Astrocyte of the spinal cord (primary cell): Measurements from ENCODE around the gene RPUSD3.

Experiments
- DNase-seq: peaks from one replicate; pipeline ENCODE4 v3.0.0; 2011; ENCODE audit warnings: low read depth, low spot score
- H3K4me3 ChIP-seq: 2 replicates; pipeline ENCODE4 v1.5.1; 2011; ENCODE audit warnings: low read depth, mild to moderate bottlenecking, low read length, moderate library complexity
- in situ Hi-C: cut with HindIII; loops from 2 replicates; pipeline ENCODE4 v1.10.0; 2017; ENCODE audit warnings: low sequenced_read_pairs
- TF ChIP-seq, protein P1 (sequence below): IDR thresholded peaks from 2 replicates; pipeline ENCODE4 v1.5.1; 2012; ENCODE audit warnings: low read depth, mild to moderate bottlenecking, low read length, inconsistent platforms

Gene RPUSD3

DNA sequence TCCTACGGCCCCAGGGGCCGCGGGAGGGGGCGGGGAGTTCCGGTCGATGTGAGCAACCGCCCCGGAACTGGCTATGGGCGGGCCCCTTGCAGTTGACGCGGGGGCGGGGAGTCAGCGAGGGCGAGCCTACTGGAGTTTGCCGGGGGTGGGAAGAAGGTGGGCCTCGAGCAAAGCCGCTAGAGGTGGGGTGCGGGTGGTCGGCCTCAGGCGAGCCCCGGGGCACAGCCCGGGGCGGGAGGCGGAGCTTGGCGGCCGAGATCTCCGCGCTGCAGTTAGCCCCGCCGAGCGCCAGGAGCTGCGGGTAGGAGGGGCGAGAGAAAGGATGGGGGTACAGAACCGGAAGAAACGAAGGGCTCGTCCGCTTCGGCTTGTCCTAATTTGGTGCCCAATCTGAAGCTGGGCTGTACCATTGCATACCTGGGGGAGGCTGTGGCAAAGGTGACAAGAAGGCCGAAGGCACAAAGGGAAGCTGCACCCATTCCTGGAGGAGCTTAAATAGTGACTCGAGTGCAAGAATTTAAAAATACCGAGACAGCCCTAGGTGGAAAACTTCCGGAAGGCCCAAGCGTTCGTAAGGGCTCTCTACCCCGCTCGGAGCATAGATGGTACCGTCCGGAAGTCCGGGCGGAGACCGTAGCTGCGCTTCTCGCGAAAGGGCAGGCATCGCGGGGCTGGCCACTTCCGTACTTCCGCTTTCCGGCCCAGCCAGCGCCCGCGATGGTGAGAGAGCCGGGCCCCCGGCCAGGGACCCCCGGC lies 51.2 kb downstream of the RPUSD3 start, which contains the start of the genes ARPC4 and TADA3:
ARPC4 (plus strand) TSS at position 678 of the 756 bp plus-strand sequence; CDS start at position 718, 40 bp downstream.
TADA3 (minus strand) TSS at position 69 of the 756 bp plus-strand sequence. CDS start 1,007 bp downstream, outside the sequence.
- in situ Hi-C loops = no loop called here
- TF ChIP-seq, protein P1, sequence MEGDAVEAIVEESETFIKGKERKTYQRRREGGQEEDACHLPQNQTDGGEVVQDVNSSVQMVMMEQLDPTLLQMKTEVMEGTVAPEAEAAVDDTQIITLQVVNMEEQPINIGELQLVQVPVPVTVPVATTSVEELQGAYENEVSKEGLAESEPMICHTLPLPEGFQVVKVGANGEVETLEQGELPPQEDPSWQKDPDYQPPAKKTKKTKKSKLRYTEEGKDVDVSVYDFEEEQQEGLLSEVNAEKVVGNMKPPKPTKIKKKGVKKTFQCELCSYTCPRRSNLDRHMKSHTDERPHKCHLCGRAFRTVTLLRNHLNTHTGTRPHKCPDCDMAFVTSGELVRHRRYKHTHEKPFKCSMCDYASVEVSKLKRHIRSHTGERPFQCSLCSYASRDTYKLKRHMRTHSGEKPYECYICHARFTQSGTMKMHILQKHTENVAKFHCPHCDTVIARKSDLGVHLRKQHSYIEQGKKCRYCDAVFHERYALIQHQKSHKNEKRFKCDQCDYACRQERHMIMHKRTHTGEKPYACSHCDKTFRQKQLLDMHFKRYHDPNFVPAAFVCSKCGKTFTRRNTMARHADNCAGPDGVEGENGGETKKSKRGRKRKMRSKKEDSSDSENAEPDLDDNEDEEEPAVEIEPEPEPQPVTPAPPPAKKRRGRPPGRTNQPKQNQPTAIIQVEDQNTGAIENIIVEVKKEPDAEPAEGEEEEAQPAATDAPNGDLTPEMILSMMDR = no peak
- H3K4me3 ChIP-seq = peak within 1 kb of the TSS; percentile 91
- peak; percentile 98 for DNase-seq

DNA sequence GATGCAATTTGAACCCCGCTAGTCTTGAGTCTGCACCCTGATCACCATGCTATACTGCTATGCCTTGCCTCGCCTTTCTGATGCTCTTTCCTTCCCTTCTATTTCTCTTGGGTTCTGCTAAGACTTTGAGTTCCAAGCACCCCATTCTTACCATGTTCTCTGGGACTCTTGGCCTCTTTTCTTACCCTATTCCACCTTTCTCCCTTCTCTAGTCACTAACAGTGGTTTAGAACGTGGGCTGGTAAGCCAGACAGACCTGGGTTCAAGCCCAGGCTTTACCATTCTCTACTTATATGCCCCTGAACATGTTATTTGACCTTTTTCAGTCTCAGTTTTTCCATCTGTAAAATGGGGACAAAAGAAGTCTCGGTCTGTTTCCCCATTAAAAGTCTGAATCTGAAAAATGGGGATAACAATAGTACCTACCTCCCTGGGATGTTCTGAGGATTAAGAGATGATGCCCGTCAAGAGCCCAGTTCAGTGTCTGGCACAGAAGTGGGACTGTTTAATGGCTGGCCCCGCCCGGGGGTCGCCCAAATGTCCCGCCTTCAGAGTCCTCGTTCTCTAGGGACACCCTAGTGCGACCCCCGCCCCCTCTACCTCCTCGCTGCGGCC lies 51.9 kb downstream of the RPUSD3 start:
- peak overlapping the region; percentile 91 for H3K4me3 ChIP-seq
- no peak for DNase-seq
- in situ Hi-C loops = no loop called here
- TF ChIP-seq, protein P1 = no peak

DNA sequence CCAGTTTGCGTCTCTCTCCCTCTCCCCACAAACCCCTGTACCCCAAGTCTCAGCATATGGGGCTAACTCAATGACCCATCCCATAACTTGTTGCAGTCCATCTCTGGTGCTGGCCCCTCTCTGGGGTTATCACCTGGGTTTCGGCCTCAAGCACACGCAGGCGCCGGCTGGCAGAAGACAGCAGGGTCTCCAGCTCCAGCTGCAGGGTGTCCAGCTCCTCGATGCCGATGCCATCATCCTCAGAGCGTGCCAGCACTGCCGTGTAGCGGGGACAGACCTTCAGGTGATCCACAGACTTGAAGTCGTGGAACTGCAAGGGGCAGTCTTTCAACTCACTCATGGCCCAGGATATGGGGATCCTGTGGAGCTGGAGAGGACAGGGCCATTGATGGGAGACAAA lies 52.7 kb downstream of the RPUSD3 start:
- TF ChIP-seq, protein P1 = no peak
- in situ Hi-C loops = no loop called here
- no peak overlapping the region for H3K4me3 ChIP-seq
- DNase-seq = no peak
